KMS-11 (cell line): ENCODE data around the gene MBD6.
"Not testable (repeated sequence)": the region's sequence is repeated elsewhere in the genome, so short reads cannot be mapped to it uniquely, and the experiment has no call there.

ENCODE experiments used
- H2AFZ ChIP-seq: fragments of 200-600 bp; sonication (generic); 2 replicates; pipeline ENCODE4 v1.6.1; 2016; ENCODE audit warnings: antibody characterized with exemption, mixed run types, low read depth
- H3K27ac ChIP-seq: fragments of 200-600 bp; sonication (generic); 2 replicates; pipeline ENCODE4 v1.6.1; 2016; ENCODE audit warnings: mild to moderate bottlenecking, mixed run types
- H3K27me3 ChIP-seq: fragments of 200-600 bp; sonication (generic); 2 replicates; pipeline ENCODE4 v1.6.1; 2017; ENCODE audit warnings: mild to moderate bottlenecking, low read depth, mixed run types, moderate library complexity; ENCODE audit not compliant: insufficient read depth
- H3K36me3 ChIP-seq: fragments of 200-600 bp; sonication (generic); 2 replicates; pipeline ENCODE4 v1.6.1; 2017; ENCODE audit warnings: mild to moderate bottlenecking, mixed run types; ENCODE audit not compliant: insufficient read depth
- H3K4me1 ChIP-seq: fragments of 200-600 bp; sonication (generic); 2 replicates; pipeline ENCODE4 v1.6.1; 2016; ENCODE audit warnings: mild to moderate bottlenecking, low read depth, mixed run types; ENCODE audit not compliant: poor library complexity, severe bottlenecking
- H3K4me2 ChIP-seq: fragments of 200-600 bp; sonication (generic); 2 replicates; pipeline ENCODE4 v1.7.0; 2016; ENCODE audit warnings: mild to moderate bottlenecking, mixed run types
- H3K4me3 ChIP-seq: fragments of 200-600 bp; sonication (generic); IDR thresholded peaks from 2 replicates; pipeline ENCODE4 v1.6.1; 2017; ENCODE audit warnings: low read depth, low read length, mixed read lengths; ENCODE audit not compliant: insufficient read depth
- H3K79me2 ChIP-seq: fragments of 200-600 bp; sonication (generic); 2 replicates; pipeline ENCODE4 v1.6.1; 2016; ENCODE audit warnings: low read depth, mixed run types; ENCODE audit not compliant: insufficient read depth
- H3K9ac ChIP-seq: fragments of 200-600 bp; sonication (generic); 2 replicates; pipeline ENCODE4 v1.6.1; 2016; ENCODE audit warnings: mild to moderate bottlenecking, mixed run types
- H4K20me1 ChIP-seq: fragments of 200-600 bp; sonication (generic); 2 replicates; pipeline ENCODE4 v1.6.1; 2016; ENCODE audit warnings: mild to moderate bottlenecking, mixed run types; ENCODE audit not compliant: insufficient read depth
- TF ChIP-seq, protein P1 (sequence below): fragments of 200-600 bp; sonication (generic); conservative IDR thresholded peaks from 2 replicates; pipeline ENCODE4 v1.6.1; 2017; ENCODE audit warnings: low read depth, mild to moderate bottlenecking, antibody characterized with exemption, low read length, moderate library complexity, mixed read lengths

MBD6 gene

DNA sequence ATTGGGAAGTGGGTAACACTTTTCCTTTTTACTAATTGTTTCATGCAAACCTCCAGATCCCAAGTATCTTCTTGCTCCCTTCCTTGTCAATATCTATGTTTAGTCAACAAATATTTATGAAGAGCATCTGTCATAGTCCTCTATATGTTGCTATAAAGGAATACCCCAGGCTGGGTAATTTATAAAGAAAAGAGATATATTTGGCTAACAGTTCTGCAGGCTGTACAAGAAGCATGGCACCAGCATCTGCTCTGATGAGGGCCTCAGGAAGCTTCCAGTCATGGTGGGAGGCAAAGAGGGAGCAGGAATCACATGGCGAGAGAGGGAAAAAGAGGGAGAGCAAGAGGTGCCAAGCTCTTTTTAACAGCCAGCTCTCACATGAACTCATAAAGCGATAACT is 31.8 kb downstream of the MBD6 start:
- Histone ChIP-seq H3K79me2 (no peaks in the 10 kb centered on the region), H3K27me3 (peaks cover 7% of the 10 kb centered on the region), H3K36me3 (no peaks in the 10 kb centered on the region), H3K4me3 (no peak overlapping the region), H3K4me1 (peaks cover 7% of the 10 kb centered on the region), H3K9ac (no peak overlapping the region), H2AFZ (no peak overlapping the region), H3K4me2 (no peak overlapping the region), H3K27ac (no peak overlapping the region), H4K20me1 (no peaks in the 10 kb centered on the region)
- TF ChIP-seq, protein P1, sequence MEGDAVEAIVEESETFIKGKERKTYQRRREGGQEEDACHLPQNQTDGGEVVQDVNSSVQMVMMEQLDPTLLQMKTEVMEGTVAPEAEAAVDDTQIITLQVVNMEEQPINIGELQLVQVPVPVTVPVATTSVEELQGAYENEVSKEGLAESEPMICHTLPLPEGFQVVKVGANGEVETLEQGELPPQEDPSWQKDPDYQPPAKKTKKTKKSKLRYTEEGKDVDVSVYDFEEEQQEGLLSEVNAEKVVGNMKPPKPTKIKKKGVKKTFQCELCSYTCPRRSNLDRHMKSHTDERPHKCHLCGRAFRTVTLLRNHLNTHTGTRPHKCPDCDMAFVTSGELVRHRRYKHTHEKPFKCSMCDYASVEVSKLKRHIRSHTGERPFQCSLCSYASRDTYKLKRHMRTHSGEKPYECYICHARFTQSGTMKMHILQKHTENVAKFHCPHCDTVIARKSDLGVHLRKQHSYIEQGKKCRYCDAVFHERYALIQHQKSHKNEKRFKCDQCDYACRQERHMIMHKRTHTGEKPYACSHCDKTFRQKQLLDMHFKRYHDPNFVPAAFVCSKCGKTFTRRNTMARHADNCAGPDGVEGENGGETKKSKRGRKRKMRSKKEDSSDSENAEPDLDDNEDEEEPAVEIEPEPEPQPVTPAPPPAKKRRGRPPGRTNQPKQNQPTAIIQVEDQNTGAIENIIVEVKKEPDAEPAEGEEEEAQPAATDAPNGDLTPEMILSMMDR = no peak

DNA sequence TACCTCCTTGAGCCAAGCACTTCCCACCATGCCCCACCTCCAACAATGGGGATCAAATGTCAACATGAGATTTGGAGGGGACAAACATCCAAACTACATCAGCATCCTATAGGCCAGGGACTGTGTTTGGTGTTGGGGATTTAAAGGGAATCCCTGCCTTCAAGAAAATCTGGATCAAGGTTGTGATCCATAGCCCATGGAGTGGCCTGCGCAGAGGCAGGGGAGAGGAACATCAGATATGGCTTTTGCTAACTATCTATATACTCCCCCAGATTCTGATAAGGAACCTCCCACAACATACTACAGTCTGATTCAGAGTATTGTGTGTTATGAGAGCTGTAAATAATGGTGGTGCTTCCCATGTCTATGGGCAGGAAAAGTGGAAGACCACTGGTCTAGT is 32.3 kb downstream of the MBD6 start:
- TF ChIP-seq, protein P1 = no peak
- Histone ChIP-seq H3K4me3 (no peak overlapping the region), H3K36me3 (no peaks in the 10 kb centered on the region), H2AFZ (no peak overlapping the region), H3K4me1 (peaks cover 5% of the 10 kb centered on the region), H3K27me3 (peaks cover 5% of the 10 kb centered on the region; the same call in 1 of the 2 replicates), H3K9ac (no peak overlapping the region), H3K27ac (no peak overlapping the region), H3K79me2 (no peaks in the 10 kb centered on the region), H3K4me2 (no peak overlapping the region), H4K20me1 (no peaks in the 10 kb centered on the region)

DNA sequence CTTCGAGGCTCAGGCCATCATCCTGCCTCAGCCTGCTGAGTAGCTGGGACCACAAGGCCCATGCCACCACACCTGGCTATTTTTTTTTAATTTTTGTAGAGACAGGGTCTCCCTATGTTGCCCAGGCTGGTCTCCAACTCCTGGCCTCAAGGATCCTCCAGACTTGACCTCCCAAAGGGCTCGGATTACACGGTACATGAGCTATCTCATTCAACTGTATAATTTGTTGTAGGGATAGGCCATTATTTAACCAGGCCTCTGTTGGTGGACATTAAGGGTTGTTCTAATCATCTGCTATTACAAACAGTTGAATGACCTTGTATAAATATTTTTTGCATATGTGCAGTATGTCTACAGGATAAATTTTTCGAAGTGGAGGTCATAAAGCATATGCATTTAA is 36.2 kb downstream of the MBD6 start:
- no peak overlapping the region for H3K27ac ChIP-seq
- H3K4me2 ChIP-seq = no peak overlapping the region
- H3K9ac ChIP-seq = no peak overlapping the region
- H3K4me1 ChIP-seq = no peaks in the 10 kb centered on the region
- TF ChIP-seq, protein P1 = no peak
- no peaks in the 10 kb centered on the region for H3K79me2 ChIP-seq
- H3K27me3 ChIP-seq = no peaks in the 10 kb centered on the region; the same call in 1 of the 2 replicates
- no peak overlapping the region for H2AFZ ChIP-seq
- H3K4me3 ChIP-seq = no peak overlapping the region
- H3K36me3 ChIP-seq = no peaks in the 10 kb centered on the region
- no peaks in the 10 kb centered on the region for H4K20me1 ChIP-seq

DNA sequence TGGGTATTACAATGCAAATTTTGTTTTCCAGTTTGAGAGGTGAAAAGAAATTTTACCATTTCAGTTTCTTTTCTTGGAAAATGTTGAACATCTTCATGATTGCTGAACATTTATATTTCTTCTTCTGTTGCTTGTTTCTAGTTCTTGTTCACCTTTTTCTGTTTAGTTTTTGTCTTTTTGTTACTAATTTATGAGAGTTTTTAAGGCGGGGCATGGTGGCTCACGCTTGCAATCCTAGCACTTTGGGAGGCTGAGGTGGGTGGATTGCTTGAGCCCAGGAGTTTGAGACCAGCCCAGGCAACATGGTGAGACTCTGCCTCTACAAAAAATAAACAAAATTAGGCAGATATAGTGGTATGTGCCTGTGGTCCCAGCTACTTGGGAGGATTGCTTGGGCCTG is 37.9 kb downstream of the MBD6 start:
- H4K20me1 ChIP-seq = no peaks in the 10 kb centered on the region
- TF ChIP-seq, protein P1 = no peak
- H3K4me3 ChIP-seq = no peak overlapping the region
- no peaks in the 10 kb centered on the region for H3K4me1 ChIP-seq
- H2AFZ ChIP-seq = no peak overlapping the region
- no peaks in the 10 kb centered on the region for H3K36me3 ChIP-seq
- H3K27me3 ChIP-seq = peaks cover 5% of the 10 kb centered on the region; the same call in 1 of the 2 replicates
- no peak overlapping the region for H3K9ac ChIP-seq
- H3K4me2 ChIP-seq = no peak overlapping the region
- H3K27ac ChIP-seq = no peak overlapping the region
- no peaks in the 10 kb centered on the region for H3K79me2 ChIP-seq

DNA sequence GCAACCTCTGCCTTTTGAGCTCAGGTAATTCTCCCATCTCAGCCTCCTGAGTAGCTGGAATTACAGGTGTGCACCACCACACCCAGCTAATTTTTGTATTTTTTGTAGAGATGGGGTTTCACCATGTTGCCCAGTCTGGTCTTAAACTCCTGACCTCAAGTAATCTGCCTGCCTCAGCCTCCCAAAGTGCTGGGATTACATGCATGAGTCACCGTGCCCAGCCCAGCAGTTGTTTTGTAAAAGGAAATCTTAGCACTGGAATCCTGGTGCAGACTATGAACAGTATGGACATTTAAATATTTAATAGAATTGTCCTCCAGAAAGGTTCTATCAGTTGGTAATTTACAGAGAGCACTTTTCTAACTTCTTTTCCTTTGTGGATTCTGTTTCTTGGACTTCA is 38.5 kb downstream of the MBD6 start:
- not testable (repeated sequence) for H3K9ac ChIP-seq, H3K27ac ChIP-seq, H3K4me1 ChIP-seq, H4K20me1 ChIP-seq, H3K4me3 ChIP-seq, H2AFZ ChIP-seq, H3K79me2 ChIP-seq, H3K36me3 ChIP-seq, H3K27me3 ChIP-seq, H3K4me2 ChIP-seq
